Transverse colon (tissue), 4 donors: ENCODE results near the gene TACO1.

Experiments used
- EP300 ChIP-seq: sonication (generic); formaldehyde crosslinking; IDR thresholded peaks from one replicate; pipeline ENCODE4 v1.6.1; 2017; ENCODE audit warnings: antibody characterized with exemption, low read depth
- POLR2A ChIP-seq: fragments of 450-650 bp; IDR thresholded peaks from one replicate; pipeline ENCODE4 v1.6.1; 2016; ENCODE audit warnings: antibody characterized with exemption, mild to moderate bottlenecking, moderate library complexity
- POLR2AphosphoS5 ChIP-seq, 3 donors: sonication (generic); formaldehyde crosslinking; IDR thresholded peaks; one replicate each; pipeline ENCODE4 v1.6.1; 2016; ENCODE audit warnings: antibody characterized with exemption in 3 of 3
- TF ChIP-seq, protein P1 (sequence below), 5 experiments: fragments of 200-600 bp in 3 of 5; fragments of 450-650 bp in 2 of 5; sonication (generic) in 3 of 5; IDR thresholded peaks; 1 replicate in 2 of 5; 2 replicates in 3 of 5; pipeline ENCODE4 v1.5.1; 2016 to 2017; ENCODE audit warnings: antibody characterized with exemption in 5 of 5, inconsistent platforms in 3 of 5, mild to moderate bottlenecking in 2 of 5, moderate library complexity in 1 of 5

DNA sequence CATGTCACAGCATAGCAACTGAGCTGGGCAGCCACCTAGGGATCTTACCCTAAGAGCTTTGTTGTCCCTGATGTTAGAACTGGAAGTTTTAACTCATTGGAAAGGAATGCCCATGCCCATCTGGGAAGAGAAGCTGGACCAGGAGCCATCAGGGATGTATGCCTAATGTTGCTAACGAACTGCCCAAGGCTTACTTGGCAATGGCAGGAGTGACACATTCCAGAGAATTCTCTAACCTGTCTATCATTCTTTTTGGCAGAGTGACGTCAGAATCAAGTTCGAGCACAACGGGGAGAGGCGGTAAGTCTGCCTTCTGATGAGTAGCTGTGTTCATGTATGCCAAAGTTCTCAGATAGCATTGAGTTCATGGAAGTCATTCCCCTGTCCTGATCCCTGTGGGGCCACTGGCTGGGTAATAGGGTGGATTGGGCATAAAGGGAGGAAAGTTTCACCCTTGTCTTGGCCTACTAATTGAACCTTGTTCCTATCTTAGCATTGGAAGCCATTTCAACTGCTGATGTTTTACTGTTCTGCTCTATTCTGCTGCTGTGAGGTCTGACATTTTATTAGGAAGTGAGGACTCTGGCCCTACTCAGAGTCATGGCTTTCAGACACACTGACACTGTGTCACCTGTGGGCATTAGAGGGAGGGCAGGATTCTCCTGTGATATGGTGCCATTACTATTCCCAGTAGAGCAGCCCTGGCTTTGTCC is 45.2 kb downstream of the TACO1 start:
- TF ChIP-seq POLR2A, result no peak
- TF ChIP-seq, protein P1, sequence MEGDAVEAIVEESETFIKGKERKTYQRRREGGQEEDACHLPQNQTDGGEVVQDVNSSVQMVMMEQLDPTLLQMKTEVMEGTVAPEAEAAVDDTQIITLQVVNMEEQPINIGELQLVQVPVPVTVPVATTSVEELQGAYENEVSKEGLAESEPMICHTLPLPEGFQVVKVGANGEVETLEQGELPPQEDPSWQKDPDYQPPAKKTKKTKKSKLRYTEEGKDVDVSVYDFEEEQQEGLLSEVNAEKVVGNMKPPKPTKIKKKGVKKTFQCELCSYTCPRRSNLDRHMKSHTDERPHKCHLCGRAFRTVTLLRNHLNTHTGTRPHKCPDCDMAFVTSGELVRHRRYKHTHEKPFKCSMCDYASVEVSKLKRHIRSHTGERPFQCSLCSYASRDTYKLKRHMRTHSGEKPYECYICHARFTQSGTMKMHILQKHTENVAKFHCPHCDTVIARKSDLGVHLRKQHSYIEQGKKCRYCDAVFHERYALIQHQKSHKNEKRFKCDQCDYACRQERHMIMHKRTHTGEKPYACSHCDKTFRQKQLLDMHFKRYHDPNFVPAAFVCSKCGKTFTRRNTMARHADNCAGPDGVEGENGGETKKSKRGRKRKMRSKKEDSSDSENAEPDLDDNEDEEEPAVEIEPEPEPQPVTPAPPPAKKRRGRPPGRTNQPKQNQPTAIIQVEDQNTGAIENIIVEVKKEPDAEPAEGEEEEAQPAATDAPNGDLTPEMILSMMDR (IDR thresholded peaks at IDR 0.05), result no peak
- no peak for TF ChIP-seq POLR2AphosphoS5 (IDR thresholded peaks at IDR 0.05)
- TF ChIP-seq EP300, result no peak
